Measurements from ENCODE around the gene ADSL. TPM values are rescaled to one million over a fixed set of nuclear protein-coding genes. Genes with fewer than 3 reads are reported as not detected.

The ADSL gene
- total RNA-seq, 1 donor from 2014 or later, result 48.5 TPM

DNA sequence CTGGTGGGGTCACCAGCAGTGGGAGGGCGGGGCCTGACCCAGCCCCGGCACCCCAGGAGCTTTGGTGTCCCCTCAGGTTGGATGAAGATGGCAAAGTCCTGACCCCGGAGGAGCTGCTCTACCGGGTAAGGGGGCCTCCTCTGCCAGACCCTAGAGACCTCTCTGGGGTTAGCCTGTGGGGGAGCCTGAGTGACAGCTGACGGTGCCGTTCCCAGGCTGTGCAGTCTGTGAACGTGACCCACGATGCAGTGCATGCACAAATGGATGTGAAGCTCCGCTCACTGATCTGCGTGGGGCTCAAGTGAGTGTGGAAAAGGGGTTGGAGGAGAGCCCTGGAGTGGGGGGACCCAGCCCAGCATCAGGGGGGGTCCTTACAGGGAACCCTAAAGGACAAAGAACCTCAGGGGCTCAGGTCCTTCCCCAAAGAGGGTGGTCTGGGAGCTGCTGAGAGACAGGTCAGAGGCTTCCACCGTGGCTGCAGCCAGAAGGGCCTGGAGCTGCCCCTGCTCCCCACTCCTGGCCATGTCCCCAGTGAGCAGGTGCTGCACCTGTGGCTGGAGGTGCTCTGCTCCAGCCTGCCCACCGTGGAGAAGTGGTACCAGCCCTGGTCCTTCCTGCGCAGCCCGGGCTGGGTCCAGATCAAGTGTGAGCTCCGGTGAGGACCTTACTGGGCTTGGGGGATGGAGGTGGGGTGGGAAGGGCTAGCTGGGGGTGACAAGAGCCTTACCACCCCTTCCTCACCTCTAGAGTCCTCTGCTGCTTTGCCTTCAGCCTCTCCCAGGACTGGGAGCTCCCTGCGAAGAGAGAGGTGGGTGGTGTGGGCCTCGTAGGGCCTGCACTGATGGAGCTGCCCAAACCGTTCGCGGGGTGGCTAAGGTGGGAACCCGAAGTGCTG, 62.7 kb downstream of the ADSL start:
- intact Hi-C loops (cut with micrococcal nuclease), result no loop called here
- H3K36me3 ChIP-seq, result peaks cover 83% of the 10 kb centered on the region
- H3K27ac ChIP-seq (replicated peaks), result no peak overlapping the region
- no peaks in the 10 kb centered on the region for H3K9me3 ChIP-seq (replicated peaks)
- no peaks in the 10 kb centered on the region for H3K27me3 ChIP-seq (ENCODE audit: low read depth)
- no peak for DNase-seq
- TF ChIP-seq, protein P1, sequence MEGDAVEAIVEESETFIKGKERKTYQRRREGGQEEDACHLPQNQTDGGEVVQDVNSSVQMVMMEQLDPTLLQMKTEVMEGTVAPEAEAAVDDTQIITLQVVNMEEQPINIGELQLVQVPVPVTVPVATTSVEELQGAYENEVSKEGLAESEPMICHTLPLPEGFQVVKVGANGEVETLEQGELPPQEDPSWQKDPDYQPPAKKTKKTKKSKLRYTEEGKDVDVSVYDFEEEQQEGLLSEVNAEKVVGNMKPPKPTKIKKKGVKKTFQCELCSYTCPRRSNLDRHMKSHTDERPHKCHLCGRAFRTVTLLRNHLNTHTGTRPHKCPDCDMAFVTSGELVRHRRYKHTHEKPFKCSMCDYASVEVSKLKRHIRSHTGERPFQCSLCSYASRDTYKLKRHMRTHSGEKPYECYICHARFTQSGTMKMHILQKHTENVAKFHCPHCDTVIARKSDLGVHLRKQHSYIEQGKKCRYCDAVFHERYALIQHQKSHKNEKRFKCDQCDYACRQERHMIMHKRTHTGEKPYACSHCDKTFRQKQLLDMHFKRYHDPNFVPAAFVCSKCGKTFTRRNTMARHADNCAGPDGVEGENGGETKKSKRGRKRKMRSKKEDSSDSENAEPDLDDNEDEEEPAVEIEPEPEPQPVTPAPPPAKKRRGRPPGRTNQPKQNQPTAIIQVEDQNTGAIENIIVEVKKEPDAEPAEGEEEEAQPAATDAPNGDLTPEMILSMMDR (IDR thresholded peaks at IDR 0.05; ENCODE audit: borderline replicate concordance), result no peak
- H3K4me1 ChIP-seq, result peaks cover 11% of the 10 kb centered on the region
- H3K4me3 ChIP-seq, result no peak overlapping the region

GRCh38 chr22:40409613-40410113, 63.4 kb downstream of the ADSL start:
- Histone ChIP-seq H3K4me1 (peaks cover 5% of the 10 kb centered on the region), H3K9me3 (replicated peaks) (no peaks in the 10 kb centered on the region), H3K27me3 (ENCODE audit: low read depth) (no peaks in the 10 kb centered on the region), H3K27ac (replicated peaks) (no peak overlapping the region), H3K36me3 (peaks cover 76% of the 10 kb centered on the region), H3K4me3 (no peak overlapping the region)
- TF ChIP-seq, protein P1 (IDR thresholded peaks at IDR 0.05; ENCODE audit: borderline replicate concordance), result no peak
- DNase-seq, result no peak
- intact Hi-C loops (cut with micrococcal nuclease), result no loop called here

DNA sequence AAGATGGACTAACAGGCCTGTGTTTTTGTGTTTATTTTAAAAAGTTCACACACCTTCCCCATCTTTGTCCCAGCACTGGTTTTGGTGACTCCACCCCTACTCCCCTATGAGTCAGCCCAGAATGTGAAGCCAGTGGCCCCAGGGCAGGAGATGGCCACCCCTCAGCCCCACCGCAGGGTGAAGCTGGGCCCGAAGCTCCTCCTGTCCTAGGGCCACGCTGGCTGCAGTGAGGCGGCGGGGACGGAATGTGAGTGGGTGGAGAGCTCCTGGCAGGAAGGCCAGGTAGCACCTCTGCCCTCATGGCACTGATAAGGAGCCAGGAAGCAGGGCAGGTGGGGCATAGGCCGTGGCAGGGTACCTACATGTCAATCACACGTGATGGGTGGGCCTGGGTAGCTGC, 64.0 kb downstream of the ADSL start:
- intact Hi-C loops (cut with micrococcal nuclease), result no loop called here
- DNase-seq, result no peak
- peaks cover 70% of the 10 kb centered on the region for H3K36me3 ChIP-seq

DNA sequence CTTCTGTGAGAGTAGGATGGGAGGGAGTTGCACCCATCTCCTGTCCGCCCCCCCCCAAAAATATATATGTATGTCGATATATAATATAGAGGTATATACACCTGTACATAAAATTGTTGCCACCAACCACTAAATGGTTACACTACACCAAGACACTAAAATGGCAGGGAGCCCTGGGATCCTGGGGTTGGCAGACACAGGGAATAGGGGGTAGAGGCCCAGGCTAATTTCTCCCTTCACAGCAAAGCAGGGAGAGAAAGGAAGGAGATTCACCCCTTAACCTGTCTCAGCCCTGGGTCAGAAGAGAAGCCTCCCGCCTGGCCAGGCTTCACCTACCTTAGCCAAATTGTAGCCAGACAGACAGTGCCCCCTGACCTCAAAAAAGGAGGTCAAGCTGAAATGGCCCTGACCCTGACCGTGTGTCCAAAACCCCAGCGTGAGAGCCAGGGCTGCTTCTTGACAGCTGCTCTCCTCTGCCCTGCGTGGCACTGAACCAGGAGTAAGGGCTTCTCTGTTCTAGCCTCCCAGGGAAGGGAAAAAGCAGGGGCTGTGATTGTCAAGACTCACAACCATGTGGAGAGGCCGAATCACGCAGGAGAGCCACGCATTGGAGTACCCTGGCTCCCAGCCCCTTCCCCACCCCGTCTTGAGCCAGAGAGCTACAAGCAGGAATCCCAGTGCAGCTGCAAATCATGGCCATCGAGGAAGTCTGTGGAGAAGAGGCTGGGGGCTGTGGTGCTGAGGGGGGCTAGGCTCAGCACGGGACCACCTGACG, 64.6 kb downstream of the ADSL start:
- TF ChIP-seq, protein P1 (IDR thresholded peaks at IDR 0.05; ENCODE audit: borderline replicate concordance), result no peak
- H3K27me3 ChIP-seq (ENCODE audit: low read depth), result no peaks in the 10 kb centered on the region
- peaks cover 8% of the 10 kb centered on the region for H3K4me1 ChIP-seq
- DNase-seq, result no peak
- H3K27ac ChIP-seq (replicated peaks), result no peak overlapping the region
- H3K4me3 ChIP-seq, result no peak overlapping the region
- intact Hi-C loops (cut with micrococcal nuclease), result no loop called here
- H3K36me3 ChIP-seq, result peaks cover 64% of the 10 kb centered on the region
- H3K9me3 ChIP-seq (replicated peaks), result no peaks in the 10 kb centered on the region

More for the DNA sequence above, 64.0 kb downstream of the ADSL start:
- Histone ChIP-seq H3K27ac (replicated peaks) (no peak overlapping the region), H3K27me3 (ENCODE audit: low read depth) (no peaks in the 10 kb centered on the region), H3K9me3 (replicated peaks) (no peaks in the 10 kb centered on the region), H3K4me3 (no peak overlapping the region), H3K4me1 (peaks cover 2% of the 10 kb centered on the region)
- TF ChIP-seq, protein P1 (IDR thresholded peaks at IDR 0.05; ENCODE audit: borderline replicate concordance), result no peak

DNA sequence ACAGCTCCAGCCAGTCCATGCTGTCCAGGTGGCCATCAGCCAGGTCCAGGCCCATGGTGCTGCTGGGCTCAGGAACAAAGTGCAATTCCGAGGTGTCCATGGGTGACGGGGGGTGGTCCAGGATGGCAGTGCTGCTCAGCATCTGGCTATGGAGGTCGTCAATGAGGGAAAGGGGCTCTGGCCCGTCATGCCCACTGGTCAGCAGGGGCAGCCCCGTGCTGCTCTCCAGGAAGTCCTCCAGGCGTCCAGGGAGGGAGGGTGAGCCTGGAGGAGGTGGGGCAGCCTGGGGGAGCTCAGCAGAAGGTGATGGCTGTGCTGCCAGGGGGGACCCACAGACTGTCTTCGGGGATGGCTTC, 65.2 kb downstream of the ADSL start:
- no peak for DNase-seq
- Histone ChIP-seq H3K36me3 (peaks cover 62% of the 10 kb centered on the region), H3K27me3 (ENCODE audit: low read depth) (no peaks in the 10 kb centered on the region), H3K4me1 (peaks cover 11% of the 10 kb centered on the region), H3K4me3 (no peak overlapping the region), H3K27ac (replicated peaks) (no peak overlapping the region), H3K9me3 (replicated peaks) (no peaks in the 10 kb centered on the region)
- intact Hi-C loops (cut with micrococcal nuclease), result no loop called here
- TF ChIP-seq, protein P1 (IDR thresholded peaks at IDR 0.05; ENCODE audit: borderline replicate concordance), result no peak

All from left ventricle myocardium inferior (tissue), 1 donor.